GM18951 (cell line): ENCODE measurements around the gene SZT2.

ENCODE experiments used
- POLR2A ChIP-seq: IDR thresholded peaks from 4 replicates; pipeline ENCODE4 v1.6.1; 2011; ENCODE audit warnings: mild to moderate bottlenecking; ENCODE audit not compliant: insufficient read length, insufficient read depth; ENCODE audit errors: extremely low read depth
- in situ Hi-C: fragments of 300-500 bp; cut with MboI; formaldehyde crosslinking; loops from one replicate; pipeline ENCODE4 v1.12.0; 2022; ENCODE audit warnings: low sequenced_read_pairs, mixed read lengths, inconsistent platforms; ENCODE audit not compliant: unreplicated experiment

Gene SZT2

DNA sequence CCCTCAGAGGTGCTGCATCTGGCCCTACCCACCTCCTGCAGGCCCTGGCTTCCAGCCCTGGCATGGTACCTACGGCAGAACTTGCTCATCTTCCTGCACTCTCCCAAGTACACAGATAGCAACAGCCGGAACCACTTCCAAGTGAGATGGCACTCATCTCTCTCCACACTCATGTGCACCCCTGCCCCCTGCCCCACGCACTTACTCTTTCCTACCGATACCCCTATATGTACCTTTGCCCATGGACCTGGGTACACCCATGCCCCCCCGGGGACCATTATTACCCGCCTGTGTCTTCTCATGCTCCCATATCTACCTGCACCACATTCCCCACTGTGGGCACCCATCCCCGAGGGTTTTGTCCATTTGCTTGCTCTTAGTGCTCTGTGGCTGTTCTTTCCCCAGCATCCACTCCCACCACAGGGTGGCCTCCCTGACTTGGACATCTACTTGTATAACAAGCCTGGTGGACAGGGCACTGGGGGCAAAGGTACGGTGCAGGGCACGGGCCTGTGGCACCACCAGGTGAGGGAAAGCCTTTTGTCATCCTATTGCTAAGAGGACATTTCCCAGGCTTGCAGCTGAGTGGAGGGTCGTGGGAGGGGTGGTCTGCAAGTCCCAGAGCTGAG lies 49.4 kb downstream of the SZT2 start:
- TF ChIP-seq POLR2A: no peak
- in situ Hi-C loops: no loop called here

GRCh38 chr1:43439781-43440180 lies 50.1 kb downstream of the SZT2 start:
- TF ChIP-seq POLR2A: no peak
- in situ Hi-C loops: no loop called here

GRCh38 chr1:43440358-43440757 lies 50.7 kb downstream of the SZT2 start:
- in situ Hi-C loops: no loop called here
- TF ChIP-seq POLR2A: no peak

- no peak for TF ChIP-seq POLR2A
- in situ Hi-C loops: no loop called here
These were observed 51.6 kb downstream of the SZT2 start for GRCh38 chr1:43441166-43441893.

DNA sequence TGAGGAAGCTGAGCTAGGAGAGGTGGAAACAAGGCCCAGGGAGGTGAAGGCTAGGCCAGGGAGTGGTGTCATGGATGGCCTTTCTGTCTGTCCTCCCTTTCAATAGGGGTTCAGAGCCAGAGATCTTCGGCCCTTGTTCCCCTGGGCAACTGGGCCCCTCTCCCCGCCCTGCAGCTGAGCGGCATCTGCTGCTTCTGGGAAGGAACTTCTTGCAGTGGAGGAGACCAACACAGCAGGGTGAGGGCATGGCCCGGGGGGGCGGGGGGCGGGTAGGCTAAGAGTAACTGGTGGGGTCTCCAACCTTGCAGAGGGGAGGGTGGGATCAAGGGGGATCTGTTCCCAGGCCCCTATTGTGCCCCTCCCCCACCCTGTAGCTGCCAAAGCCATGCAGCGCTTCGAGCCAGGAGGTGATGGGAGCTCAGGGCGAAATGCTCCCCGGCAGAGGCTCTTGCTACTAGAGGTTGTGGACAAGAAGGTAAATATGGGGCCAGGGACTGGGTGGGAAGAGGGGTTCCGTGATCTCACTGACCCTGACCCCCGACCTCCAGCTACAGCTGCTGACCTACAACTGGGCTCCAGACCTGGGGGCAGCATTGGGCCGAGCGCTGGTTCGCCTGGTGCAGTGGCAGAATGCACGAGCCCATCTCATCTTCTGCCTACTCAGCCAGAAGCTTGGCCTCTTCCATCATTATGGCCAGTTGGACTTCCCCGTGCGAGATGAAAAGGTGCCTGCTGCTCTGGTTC lies 52.4 kb downstream of the SZT2 start:
- no peak for TF ChIP-seq POLR2A
- in situ Hi-C loops: no loop called here

GRCh38 chr1:43442756-43443155 lies 53.1 kb downstream of the SZT2 start:
- in situ Hi-C loops: no loop called here
- TF ChIP-seq POLR2A: no peak

DNA sequence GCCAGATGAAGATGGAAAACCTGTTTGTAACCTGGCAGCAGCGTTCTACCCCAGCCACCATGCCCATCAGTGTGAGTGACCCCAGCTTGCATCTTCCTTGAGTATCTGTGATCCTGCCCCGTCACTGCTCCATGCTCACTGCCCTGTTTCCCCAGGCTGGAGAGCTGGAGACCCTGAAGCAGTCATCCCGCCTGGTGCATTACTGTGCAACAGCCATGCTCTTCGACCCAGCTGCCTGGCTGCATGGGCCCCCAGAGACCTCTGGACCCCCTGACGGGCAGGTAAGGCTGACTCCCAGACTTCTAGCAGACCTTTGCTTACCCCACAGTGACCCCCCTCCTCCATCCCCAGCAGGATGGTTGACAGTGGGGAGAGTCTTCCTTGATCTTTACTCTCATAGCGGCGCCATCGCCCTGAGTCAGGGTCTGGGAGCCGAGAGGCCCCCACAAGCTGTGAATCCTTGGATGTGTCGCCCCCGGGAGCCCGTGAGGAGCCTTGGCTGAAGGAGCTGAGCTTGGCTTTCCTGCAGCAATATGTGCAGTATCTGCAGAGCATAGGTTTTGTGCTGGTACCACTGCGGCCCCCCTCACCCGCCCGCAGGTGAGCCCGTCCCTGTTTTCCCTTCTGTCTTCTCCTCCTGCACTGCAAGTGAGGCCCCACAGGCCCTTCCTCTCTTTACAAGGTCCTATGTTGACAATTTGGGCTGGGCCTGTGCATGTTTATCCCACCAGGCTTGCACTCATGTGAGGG lies 53.7 kb downstream of the SZT2 start:
- no peak for TF ChIP-seq POLR2A
- in situ Hi-C loops: no loop called here

- no peak for TF ChIP-seq POLR2A
- in situ Hi-C loops: no loop called here
These were observed 54.6 kb downstream of the SZT2 start for GRCh38 chr1:43444151-43444828.

- in situ Hi-C loops: no loop called here
- no peak for TF ChIP-seq POLR2A
These were observed 55.1 kb downstream of the SZT2 start for GRCh38 chr1:43444836-43445235.

DNA sequence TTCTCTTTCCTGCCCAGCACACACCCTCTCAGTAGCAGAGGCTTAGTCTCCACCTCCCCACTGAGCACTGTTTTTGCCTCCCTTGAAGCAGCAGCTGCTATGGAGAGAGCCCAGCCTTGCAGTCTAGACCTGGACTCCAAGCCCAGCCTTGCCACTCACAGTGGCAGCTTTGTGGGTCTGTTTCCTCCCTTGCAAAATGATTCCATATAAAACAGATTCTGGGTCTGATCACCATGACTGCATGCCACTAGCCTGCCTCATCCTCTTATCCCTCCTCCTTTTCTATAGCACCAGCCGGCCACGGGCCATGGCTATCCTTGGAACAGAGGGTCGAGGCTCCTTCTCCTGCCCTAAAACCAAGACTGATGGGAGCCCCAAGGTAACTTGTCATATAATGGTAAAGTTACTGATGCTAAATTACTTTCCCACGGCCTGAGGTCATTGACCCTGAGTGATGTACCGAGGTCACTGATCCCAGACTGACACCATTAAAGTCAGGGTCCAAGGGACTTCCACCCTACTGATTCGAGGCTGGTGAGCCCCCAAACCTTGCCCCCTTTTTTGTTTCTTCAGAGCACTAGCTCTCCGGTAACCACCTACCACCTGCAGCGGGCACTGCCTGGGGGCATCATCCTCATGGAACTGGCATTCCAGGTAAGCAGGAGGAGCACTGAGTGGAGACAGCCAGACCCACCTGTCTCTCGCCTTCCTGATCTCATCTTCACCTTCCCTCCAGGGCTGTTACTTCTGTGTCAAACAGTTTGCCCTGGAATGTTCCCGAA lies 56.1 kb downstream of the SZT2 start:
- in situ Hi-C loops: no loop called here
- no peak for TF ChIP-seq POLR2A

DNA sequence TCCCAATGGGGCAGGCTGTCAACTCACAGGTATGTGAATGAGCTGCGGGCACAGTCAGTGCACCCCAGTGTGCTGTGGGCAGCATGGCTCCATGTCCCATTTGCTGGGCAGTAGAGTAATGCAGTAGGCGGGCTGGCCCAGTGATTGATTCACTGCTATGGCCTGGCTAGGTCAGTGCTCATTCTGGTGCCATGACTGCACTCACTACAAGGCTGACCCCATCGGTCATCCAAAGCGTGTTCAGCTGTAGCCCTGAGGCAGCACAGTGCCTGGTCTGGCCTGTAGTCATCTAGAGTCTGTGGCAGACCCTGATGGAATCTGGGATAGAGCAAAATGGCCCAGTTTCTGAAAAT lies 56.7 kb downstream of the SZT2 start:
- no peak for TF ChIP-seq POLR2A
- in situ Hi-C loops: no loop called here
